ENCODE results near the gene P2RX4. TPM values are rescaled to one million over a fixed set of nuclear protein-coding genes. Genes with fewer than 3 reads are reported as not detected.

P2RX4 gene
- total and polyA plus RNA-seq, 2 of the 13 experiments (the other 11 are each of a cell fraction or from before 2014, with no cell fraction given) = 13.8 to 30.8 TPM

- TF ChIP-seq KIAA2018 (CRISPR knock-in tag; IDR thresholded peaks at IDR 0.05; ENCODE audit: borderline replicate concordance) (no peak), HOXA9 (CRISPR knock-in tag; IDR thresholded peaks at IDR 0.05; ENCODE audit: borderline replicate concordance) (peak; percentile 82; the same call in 1 of the 2 replicates), ZFP37 (CRISPR knock-in tag; IDR thresholded peaks at IDR 0.05; ENCODE audit: borderline replicate concordance) (no peak), ZBTB44 (CRISPR knock-in tag; IDR thresholded peaks at IDR 0.05) (0 out of 2 replicates have a peak, but pooled peaks have one; percentile 39), MIER3 (CRISPR knock-in tag; IDR thresholded peaks at IDR 0.05; ENCODE audit: borderline replicate concordance) (peak; percentile 26; the same call in 1 of the 2 replicates), CHCHD3 (CRISPR knock-in tag; IDR thresholded peaks at IDR 0.05) (peak; percentile 96), NFYC (CRISPR knock-in tag; IDR thresholded peaks at IDR 0.05) (no peak), TCF12 (IDR thresholded peaks at IDR 0.05) (no peak), TCF12 (CRISPR knock-in tag; IDR thresholded peaks at IDR 0.05) (peak; percentile 40; the same call in 1 of the 2 replicates), BCL3 (CRISPR knock-in tag; IDR thresholded peaks at IDR 0.05) (peak; percentile 95), MNT (IDR thresholded peaks at IDR 0.05) (no peak), DNMT3B (CRISPR knock-in tag; conservative IDR thresholded peaks at IDR 0.05) (no peak), SIX1 (CRISPR knock-in tag; IDR thresholded peaks at IDR 0.05; ENCODE audit: borderline replicate concordance) (no peak), ZNF350 (CRISPR knock-in tag; IDR thresholded peaks at IDR 0.05; ENCODE audit: borderline replicate concordance, low read depth) (0 out of 2 replicates have a peak, but pooled peaks have one; percentile 36)
Observed at GRCh38 chr12:121209624-121210572, at the start of gene P2RX4 (continued).
